ENCODE measurements around the gene CLN5.

- no peak for TF ChIP-seq CTCF (IDR thresholded peaks at IDR 0.05)
- no peak for TF ChIP-seq POLR2A (IDR thresholded peaks at IDR 0.05)
Observed at GRCh38 chr13:76992548-76993001, 694 bp downstream of the CLN5 start.

Measured in vagina (tissue), 2 donors.